DMS53 (cell line): ENCODE data around the gene NLRP11.
A peak's percentile ranks its signal among the peaks of the same experiment; 100 is the strongest.

ENCODE experiments used
- DNase-seq: peaks from one replicate; lab custom pipeline; 2025; lab: John Stamatoyannopoulos, UW

NLRP11 gene

GRCh38 chr19:55831846-55832245, at the start of gene NLRP11:
NLRP11 (minus strand) TSS chr19:55831999; CDS start chr19:55818174, 13,825 bp downstream.
- DNase-seq: no peak

DNA sequence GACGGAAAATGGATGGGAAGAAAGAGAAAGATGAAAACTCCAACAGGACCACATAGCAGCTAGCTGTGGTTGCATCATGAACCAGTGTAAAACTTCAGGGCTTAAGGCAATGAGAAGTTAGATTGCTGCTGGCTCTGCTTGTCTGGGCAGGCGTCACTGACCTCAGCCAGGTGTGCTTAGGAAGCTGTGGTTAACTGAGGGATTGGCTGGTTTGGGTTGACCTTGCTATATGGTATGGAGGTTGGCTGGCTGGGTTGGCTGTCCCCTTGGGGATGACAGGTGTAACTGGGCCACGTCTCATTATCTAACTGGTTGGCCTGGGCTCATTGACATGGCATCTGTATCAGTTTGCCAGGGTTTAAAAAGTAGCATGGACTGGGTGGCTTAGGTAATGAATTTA, 45.4 kb upstream of the NLRP11 start:
- no peak for DNase-seq

DNA sequence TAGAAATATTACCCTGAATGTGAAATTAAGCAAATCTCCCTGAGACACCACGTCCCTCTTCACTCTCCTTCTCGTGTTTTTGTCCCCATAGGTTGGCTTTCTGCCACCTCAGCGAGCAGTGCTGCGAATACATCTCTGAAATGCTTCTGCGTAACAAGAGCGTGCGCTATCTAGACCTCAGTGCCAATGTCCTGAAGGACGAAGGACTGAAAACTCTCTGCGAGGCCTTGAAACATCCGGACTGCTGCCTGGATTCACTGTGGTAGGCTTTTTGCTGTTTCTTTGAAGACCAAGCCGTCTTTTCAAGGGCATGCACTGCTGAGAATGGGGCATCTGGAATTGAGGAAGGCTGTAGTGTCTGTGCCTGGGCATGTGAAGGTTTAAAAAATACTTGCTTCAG, 38.9 kb upstream of the NLRP11 start:
- no peak for DNase-seq

DNA sequence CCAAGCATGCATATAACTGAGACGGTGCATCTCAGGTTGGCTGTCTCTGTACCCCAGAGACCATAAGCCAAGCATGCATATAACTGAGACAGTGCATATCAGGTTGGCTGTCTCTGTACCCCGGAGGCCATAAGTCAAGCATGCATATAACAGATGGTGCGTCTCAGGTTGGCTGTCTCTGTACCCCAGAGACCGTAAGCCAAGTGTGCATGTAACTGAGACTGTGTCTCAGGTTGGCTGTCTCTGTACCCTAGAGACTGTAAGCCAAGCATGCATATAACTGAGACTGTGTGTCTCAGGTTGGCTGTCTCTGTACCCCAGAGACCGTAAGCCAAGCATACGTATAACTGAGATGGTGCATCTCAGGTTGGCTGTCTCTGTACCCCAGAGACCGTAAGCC, 35.3 kb upstream of the NLRP11 start:
- no peak for DNase-seq

DNA sequence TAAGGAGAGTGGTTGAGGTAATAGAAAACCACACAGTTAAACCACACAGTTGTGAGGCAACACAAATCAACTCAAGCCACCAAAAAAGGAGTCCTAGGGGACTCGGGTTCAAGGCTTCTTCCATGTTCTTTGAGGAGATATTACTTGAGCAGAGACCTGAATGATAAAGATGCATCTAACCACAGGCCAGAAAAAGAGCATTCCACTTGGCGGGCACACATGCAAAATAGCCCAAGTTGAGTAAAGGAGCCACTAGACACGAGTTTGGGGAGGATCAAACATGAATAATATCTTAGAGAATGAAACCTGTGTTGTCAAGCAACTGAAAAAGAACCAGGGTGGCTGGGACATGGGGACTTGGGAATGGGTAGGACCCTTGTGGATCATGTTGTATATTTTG, 34.7 kb upstream of the NLRP11 start:
- DNase-seq: no peak

- DNase-seq: no peak
Measured at GRCh38 chr19:55858969-55859368, 27.2 kb upstream of the NLRP11 start.

DNA sequence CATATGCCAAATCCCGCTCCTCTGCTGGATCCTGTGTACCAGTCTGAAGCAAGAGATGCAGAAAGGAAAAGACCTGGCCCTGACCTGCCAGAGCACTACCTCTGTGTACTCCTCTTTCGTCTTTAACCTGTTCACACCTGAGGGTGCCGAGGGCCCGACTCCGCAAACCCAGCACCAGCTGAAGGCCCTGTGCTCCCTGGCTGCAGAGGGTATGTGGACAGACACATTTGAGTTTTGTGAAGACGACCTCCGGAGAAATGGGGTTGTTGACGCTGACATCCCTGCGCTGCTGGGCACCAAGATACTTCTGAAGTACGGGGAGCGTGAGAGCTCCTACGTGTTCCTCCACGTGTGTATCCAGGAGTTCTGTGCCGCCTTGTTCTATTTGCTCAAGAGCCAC, 26.6 kb upstream of the NLRP11 start:
- no peak for DNase-seq

- no peak for DNase-seq
Measured at GRCh38 chr19:55857974-55858373, 26.2 kb upstream of the NLRP11 start.

GRCh38 chr19:55857149-55857548, 25.4 kb upstream of the NLRP11 start:
- no peak for DNase-seq

- DNase-seq: no peak
Measured at GRCh38 chr19:55855160-55855559, 23.4 kb upstream of the NLRP11 start.

DNA sequence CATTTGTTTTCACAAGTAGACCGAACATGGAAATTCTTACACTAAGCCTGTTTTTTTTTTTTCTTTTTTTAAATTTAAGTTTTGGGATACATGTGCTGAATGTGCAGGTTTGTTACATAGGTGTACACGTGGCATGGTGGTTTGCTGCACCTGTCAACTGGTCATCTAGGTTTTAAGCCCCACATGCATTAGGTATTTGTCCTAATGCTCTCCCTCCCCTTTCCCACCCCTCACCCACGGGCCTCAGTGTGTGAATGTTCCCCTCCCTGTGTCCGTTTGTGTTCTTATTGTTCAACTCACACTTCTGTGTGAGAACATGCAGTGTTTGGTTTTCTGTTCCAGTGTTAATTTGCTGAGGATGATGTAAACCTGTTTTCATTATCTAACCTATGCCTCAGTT, 7.1 kb upstream of the NLRP11 start:
- DNase-seq: no peak

GRCh38 chr19:55838251-55838650, 6.5 kb upstream of the NLRP11 start:
- no peak for DNase-seq

GRCh38 chr19:55836340-55836739, 4.5 kb upstream of the NLRP11 start, which contains the start of gene NLRP4:
NLRP4 (plus strand) TSS chr19:55836540; CDS start chr19:55852081, 15,541 bp downstream.
- no peak for DNase-seq

DNA sequence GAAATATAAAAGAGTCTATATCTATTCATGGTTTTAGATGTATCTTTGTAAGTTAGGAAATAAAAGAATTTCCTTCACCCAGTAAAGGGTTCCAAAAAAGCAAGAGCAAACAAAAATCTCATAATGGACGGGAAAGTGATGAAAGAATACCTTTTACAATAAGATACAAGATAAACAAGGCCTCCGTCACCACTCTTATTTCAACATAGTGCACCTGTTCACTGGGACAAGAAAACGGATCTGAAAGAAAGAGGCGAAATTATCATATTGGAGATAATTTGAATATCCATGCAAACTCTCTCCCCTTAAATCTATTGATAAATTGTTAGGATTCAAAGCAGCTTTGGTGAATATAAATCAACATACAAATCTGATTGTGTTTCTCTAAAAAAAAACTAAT, 877 bp upstream of the NLRP11 start:
- no peak for DNase-seq

DNA sequence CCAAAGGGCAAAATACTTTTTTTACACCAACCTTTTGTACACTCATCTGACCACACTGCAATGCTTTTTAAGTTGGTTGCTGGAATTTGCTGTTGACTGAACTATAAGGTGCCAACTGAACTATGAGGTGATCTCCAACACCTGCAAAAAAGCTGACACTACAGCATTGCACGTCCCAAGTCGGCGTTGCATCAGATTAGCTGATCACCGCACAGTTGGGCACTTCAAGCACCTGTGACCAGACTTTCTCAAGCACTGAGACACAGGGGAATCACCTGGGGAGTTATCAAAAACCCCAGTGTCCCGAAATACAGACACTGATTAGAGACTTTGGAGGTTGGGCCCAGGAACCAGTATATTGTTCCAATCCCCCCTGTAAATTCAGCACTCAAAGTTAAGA, 1.1 kb downstream of the NLRP11 start:
- no peak for DNase-seq

DNA sequence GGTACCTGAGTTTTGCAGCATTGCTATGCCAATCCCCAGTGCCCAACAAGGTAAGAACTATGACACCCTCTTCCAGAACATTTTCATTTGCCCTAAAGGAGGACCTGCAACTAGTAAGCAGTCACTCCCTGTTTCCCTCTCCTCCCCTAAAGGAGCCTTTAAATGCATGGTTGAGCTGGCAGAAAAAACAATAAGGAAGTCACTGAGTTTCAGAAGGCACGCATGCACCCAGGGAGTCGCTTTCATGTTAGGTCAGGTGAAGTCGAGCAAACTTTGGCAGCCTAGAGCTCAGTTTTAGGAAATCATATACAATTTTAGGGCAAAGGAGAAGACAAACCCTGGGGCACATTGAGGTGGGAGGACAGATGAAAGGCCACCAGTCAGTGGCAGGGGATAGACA, 11.8 kb downstream of the NLRP11 start:
- no peak for DNase-seq

GRCh38 chr19:55813906-55814305, 17.9 kb downstream of the NLRP11 start:
- DNase-seq: no peak

DNA sequence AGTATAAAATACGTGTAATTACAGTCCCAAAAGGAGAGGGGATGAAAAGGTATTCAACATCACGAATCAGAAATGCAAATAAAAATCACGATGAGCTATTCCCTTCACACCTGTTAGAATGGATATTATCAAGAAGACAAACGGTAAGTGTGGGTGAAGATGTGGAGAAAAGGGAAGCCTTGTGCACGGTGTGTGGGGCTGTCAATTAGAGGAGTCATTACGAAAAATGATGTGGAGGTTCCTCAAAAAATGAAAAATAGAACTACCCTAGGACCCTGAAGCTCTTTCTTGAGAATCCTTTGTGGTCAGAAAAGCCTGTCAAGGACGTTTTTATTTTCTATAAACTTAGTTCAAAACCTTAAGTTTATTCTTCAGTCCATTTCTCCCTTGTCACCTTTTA, 19.4 kb downstream of the NLRP11 start:
- no peak for DNase-seq

- DNase-seq: no peak
Measured at GRCh38 chr19:55811340-55811739, 20.5 kb downstream of the NLRP11 start.

DNA sequence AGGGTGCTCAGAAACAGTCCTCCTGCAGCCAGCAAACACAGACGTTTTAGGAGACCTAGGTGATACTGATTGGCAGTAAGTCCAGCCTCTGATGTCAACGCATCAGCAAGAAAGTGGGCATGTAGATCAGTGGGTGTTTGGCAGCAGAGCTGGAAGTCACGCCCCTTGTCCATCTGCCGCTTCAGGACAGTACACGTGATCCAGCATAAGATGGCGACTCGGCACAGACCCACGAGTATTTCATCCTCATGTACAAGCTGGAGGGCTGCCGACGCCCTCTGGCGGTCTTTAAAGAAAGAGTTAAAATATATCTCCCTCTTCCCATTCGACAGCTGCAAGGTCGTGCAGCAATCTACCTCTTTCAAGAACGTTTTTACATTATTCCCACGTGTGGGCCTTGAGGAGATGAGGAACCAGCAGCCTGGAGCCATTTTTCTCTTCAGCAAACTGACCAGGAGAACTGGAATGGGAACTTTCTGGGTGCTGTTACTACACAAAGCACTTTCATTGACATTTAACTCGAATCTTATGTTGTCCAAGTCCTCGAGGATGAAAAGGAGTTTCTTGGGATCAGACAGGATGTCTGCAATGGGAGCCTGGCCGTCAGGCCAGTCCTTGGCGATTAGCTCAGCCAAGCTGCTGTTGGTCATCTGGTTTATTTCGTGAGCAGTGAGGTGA, 22.3 kb downstream of the NLRP11 start:
- DNase-seq: peak; percentile 85

GRCh38 chr19:55802281-55802680, 29.5 kb downstream of the NLRP11 start:
- no peak for DNase-seq

DNA sequence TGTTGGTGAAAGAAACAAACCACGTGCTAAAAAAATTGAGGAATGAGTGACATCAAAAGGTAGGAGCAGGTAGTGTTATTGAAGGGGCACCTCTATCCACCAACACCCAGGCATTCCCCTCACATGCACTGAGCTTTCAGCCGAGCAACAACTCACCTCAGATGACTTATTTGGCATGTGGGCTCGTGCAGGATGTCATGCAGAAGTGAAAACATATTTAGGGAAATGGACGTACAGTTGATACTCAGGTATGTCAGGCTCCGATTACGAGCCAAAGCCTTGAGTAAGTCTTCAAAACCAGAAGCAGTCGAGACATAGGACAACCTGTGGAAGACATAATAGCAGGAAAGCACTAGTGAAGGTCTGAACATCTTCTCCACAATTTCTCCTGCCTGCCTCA, 30.4 kb downstream of the NLRP11 start:
- no peak for DNase-seq

DNA sequence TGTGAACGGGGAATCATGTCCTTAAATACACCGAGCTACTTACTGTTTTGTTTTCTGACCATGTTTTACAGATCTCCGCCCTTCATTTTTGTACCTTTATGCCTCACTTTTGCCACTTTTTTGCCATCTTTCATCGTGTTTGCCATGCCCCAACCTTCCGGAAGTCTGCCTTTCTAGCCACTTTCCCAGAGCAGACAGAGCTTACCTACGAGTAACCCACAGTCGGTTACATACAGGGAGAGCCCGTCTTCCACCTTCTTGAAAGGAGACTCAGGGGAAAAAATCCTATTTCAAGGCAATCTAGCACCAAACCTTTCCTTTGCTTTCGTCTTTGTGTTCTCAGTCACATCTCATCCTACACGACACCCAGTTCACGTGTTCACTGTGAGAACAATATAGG, 36.8 kb downstream of the NLRP11 start:
- DNase-seq: no peak

DNA sequence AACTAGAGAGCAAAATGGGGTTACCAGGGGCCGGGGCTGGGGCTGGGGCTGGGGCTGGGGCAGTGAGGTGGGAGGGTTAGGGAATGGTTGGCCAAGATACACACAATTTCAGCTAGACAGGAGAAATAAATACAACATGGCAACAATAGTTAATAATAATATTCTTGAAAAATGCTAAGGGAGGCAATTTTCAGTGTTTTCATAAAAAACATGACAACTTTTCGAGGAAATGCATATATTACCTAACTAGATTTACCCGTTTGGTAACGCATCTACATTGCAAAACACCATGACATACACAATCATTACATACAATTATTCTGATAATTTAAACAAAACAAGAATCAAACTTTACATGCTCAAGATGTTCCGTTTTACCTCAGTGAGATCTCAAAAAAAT, 50.7 kb downstream of the NLRP11 start:
- DNase-seq: no peak
